ENCODE results near the gene SCARB1. TPM values are rescaled to one million over a fixed set of nuclear protein-coding genes. Genes with fewer than 3 reads are reported as not detected.

The SCARB1 gene
- total and polyA plus RNA-seq, 2 donors, result 3.2 to 16.7 TPM

DNA sequence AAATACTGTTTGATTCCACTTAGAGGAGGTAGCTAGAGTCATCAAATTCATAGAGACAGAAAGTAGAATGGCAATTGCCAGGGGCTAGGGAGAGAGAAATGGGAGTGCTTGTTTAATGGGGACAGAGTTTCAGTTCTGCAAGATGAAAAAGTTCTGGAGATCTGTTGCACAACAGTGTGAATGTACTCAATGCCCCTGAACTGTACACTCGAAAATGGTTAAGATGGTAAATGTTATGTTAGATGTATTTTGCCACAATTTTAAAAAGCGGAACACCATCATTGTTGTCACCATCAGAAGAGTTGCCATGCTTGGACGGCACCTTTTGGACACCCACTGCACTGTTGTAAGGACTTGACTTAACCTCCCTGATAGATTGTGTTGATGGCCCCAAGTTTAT, 106.9 kb downstream of the SCARB1 start:
- peaks cover 11 to 48% of the 10 kb centered on the region in 2 donors for H3K4me1 ChIP-seq (ENCODE audit: control insufficient read depth in 2 of 2, insufficient read depth in 2 of 2, low read length in 2 of 2)
- H3K36me3 ChIP-seq (ENCODE audit: control insufficient read depth in 2 of 2, insufficient read depth in 2 of 2, low read length in 1 of 2), result no peaks in the 10 kb centered on the region
- WGBS, result 98% methylated on average over 3 of the region's 3 CpGs
- no peak overlapping the region for H3K4me3 ChIP-seq (ENCODE audit: low read length in 2 of 2)
- H3K27me3 ChIP-seq (ENCODE audit: control insufficient read depth in 2 of 2, insufficient read depth in 1 of 2, low read length in 1 of 2), result no peaks in the 10 kb centered on the region
- peaks cover 1 to 32% of the 10 kb centered on the region in 2 donors for H3K9me3 ChIP-seq (ENCODE audit: control insufficient read depth in 2 of 2, insufficient read depth in 1 of 2, low read length in 1 of 2)
- H3K27ac ChIP-seq (ENCODE audit: low read depth in 1 of 2, low read length in 1 of 2), result no peak overlapping the region
- DNase-seq (ENCODE audit: low read depth in 6 of 9, low spot score in 9 of 9), result no peak

DNA sequence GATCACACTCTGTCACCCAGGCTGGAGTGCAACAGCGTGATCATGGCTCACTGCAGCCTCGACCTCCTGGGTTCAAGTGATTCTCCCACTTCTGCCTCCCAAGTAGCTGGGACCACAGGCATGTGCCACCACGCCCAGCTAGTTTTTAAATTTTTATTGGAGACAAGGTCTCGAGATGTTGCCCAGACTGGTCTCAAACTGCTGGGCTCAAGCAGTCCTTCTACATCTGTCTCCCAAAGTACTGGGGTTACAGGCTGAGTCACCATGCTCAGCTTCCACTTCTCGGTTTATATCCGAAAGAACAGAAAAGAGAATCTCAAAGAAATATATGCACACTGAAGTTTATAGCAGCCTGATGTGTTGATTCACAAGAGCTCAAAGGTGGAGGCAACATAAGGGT, 107.5 kb downstream of the SCARB1 start:
- Histone ChIP-seq H3K36me3 (ENCODE audit: control insufficient read depth in 2 of 2, insufficient read depth in 2 of 2, low read length in 1 of 2) (no peaks in the 10 kb centered on the region), H3K27me3 (ENCODE audit: control insufficient read depth in 2 of 2, insufficient read depth in 1 of 2, low read length in 1 of 2) (no peaks in the 10 kb centered on the region), H3K27ac (ENCODE audit: low read depth in 1 of 2, low read length in 1 of 2) (no peak overlapping the region), H3K9me3 (ENCODE audit: control insufficient read depth in 2 of 2, insufficient read depth in 1 of 2, low read length in 1 of 2) (peaks cover 1 to 32% of the 10 kb centered on the region in 2 donors), H3K4me1 (ENCODE audit: control insufficient read depth in 2 of 2, insufficient read depth in 2 of 2, low read length in 2 of 2) (peaks cover 11 to 44% of the 10 kb centered on the region in 2 donors), H3K4me3 (ENCODE audit: low read length in 2 of 2) (no peak overlapping the region)
- WGBS, result 79% methylated on average over 6 of the region's 6 CpGs
- DNase-seq (ENCODE audit: low read depth in 6 of 9, low spot score in 9 of 9), result no peak

DNA sequence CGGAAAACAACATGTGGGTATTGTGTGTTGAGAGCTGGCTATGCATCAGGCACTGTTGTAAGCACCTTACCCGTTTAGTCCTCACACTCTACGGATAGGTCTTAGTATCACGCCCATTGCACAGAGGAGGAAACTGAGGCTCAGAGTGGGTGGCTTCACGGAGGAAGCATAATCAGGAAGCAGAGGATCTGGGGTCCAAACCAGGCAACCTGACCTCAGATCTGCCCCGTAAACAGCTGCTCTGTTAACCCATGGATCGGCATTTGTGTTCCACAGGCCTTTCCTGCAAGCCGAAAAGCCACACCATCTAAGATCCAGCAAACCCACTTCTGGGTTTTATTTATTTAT, 107.9 kb downstream of the SCARB1 start:
- DNase-seq (ENCODE audit: low read depth in 6 of 9, low spot score in 9 of 9), result no peak
- WGBS, result 26% methylated on average over 8 of the region's 8 CpGs
- no peaks in the 10 kb centered on the region for H3K27me3 ChIP-seq (ENCODE audit: control insufficient read depth in 2 of 2, insufficient read depth in 1 of 2, low read length in 1 of 2)
- no peak overlapping the region for H3K4me3 ChIP-seq (ENCODE audit: low read length in 2 of 2)
- H3K9me3 ChIP-seq (ENCODE audit: control insufficient read depth in 2 of 2, insufficient read depth in 1 of 2, low read length in 1 of 2), result peaks cover 1 to 29% of the 10 kb centered on the region in 2 donors
- H3K27ac ChIP-seq (ENCODE audit: low read depth in 1 of 2, low read length in 1 of 2), result peak overlapping the region; percentile 62 to 72
- peaks cover 11 to 42% of the 10 kb centered on the region in 2 donors for H3K4me1 ChIP-seq (ENCODE audit: control insufficient read depth in 2 of 2, insufficient read depth in 2 of 2, low read length in 2 of 2)
- H3K36me3 ChIP-seq (ENCODE audit: control insufficient read depth in 2 of 2, insufficient read depth in 2 of 2, low read length in 1 of 2), result no peaks in the 10 kb centered on the region

DNA sequence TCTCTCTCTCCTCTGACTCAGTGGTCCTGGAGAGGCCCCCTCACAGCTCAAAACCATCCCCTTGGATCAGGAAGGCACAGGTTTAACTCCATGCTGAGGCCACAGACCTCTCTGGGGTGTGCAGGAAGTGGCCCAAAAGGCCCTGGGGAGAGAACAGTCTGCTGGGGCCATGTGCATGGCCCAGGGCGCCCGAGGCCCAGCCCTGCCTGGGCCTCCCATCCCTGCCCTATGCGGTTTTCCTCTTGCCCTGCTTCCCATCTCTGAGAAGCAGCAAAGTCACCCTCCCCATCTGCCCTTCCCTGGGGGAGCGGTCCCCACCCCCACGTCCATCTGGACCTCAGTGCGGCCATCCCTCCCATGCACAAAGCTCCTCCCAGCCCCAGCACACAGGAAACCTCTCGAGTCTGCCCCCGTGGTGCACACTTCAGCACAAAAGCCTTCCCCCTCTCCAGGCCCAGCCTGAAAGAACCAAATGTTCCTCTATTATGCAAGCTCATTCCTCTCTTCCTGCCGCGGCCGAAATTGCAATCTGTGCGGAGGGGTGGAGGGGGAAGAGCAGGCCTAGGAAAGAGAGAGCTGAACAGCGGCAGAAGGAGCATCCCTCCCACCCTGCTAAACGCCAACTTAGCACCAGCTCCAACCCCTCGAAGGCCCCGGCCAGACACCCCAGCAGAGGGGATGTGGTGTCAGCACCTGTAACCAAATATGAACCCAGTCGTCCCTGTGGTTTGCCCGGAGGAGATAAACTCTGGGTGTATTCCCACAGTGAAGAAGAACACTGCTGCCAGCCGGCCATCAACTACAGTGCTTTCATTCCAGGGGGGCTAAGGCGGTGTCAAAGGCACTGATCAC, 108.5 kb downstream of the SCARB1 start:
- WGBS, result 6% methylated on average over 20 of the region's 20 CpGs
- DNase-seq (ENCODE audit: low read depth in 6 of 9, low spot score in 9 of 9), result peak in 3 of 9 donors; percentile 34 to 72 (median 55)
- Histone ChIP-seq H3K27me3 (ENCODE audit: control insufficient read depth in 2 of 2, insufficient read depth in 1 of 2, low read length in 1 of 2) (no peaks in the 10 kb centered on the region), H3K9me3 (ENCODE audit: control insufficient read depth in 2 of 2, insufficient read depth in 1 of 2, low read length in 1 of 2) (peaks cover 1 to 23% of the 10 kb centered on the region in 2 donors), H3K36me3 (ENCODE audit: control insufficient read depth in 2 of 2, insufficient read depth in 2 of 2, low read length in 1 of 2) (no peaks in the 10 kb centered on the region), H3K27ac (ENCODE audit: low read depth in 1 of 2, low read length in 1 of 2) (peak overlapping the region; percentile 62 to 72), H3K4me1 (ENCODE audit: control insufficient read depth in 2 of 2, insufficient read depth in 2 of 2, low read length in 2 of 2) (peaks cover 11 to 42% of the 10 kb centered on the region in 2 donors), H3K4me3 (ENCODE audit: low read length in 2 of 2) (no peak overlapping the region)

DNA sequence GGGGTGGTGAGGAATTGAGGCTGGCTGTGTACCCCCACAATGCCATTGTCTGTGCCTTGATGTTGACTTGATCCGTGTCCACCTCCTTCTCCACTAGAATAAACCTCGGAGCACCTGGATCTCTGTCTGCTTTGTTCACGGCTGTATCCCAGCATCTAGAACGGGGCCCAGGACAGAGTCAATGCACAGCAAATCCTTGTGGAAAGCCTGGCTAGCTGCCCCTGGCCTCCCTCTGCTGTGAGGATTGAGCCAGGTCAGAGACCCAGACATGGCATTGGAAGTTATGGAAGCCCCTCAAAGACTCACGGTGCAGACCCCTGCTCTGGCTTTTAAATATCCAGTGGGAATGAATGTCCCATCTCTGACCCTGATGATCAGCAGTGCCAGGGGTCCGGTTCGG, 109.2 kb downstream of the SCARB1 start:
- Histone ChIP-seq H3K4me3 (ENCODE audit: low read length in 2 of 2) (no peak overlapping the region), H3K27me3 (ENCODE audit: control insufficient read depth in 2 of 2, insufficient read depth in 1 of 2, low read length in 1 of 2) (no peaks in the 10 kb centered on the region), H3K27ac (ENCODE audit: low read depth in 1 of 2, low read length in 1 of 2) (no peak overlapping the region), H3K9me3 (ENCODE audit: control insufficient read depth in 2 of 2, insufficient read depth in 1 of 2, low read length in 1 of 2) (peaks cover 1 to 22% of the 10 kb centered on the region in 2 donors), H3K4me1 (ENCODE audit: control insufficient read depth in 2 of 2, insufficient read depth in 2 of 2, low read length in 2 of 2) (peaks cover 11 to 42% of the 10 kb centered on the region in 2 donors), H3K36me3 (ENCODE audit: control insufficient read depth in 2 of 2, insufficient read depth in 2 of 2, low read length in 1 of 2) (no peaks in the 10 kb centered on the region)
- no peak for DNase-seq (ENCODE audit: low read depth in 6 of 9, low spot score in 9 of 9)
- 88% methylated on average over 7 of the region's 7 CpGs for WGBS

DNA sequence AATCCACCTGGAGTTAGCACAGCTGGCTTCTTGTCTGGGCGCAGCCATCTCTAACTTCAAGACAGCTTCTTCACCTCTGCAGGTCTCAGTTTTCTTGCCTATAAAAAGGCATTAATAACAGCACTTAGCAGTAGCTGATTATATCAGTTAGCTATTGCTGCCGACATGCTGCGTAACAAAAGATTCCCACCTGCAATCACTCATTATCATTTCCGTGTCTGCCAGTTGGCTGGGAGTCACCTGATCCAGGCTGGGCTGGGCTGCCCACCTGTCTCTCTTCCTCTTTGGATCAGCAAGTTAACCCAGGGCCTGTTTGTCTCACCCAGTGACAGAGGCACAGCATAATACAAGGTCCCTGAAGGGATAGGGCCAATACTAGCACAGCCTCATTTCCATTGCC, 109.7 kb downstream of the SCARB1 start:
- H3K4me1 ChIP-seq (ENCODE audit: control insufficient read depth in 2 of 2, insufficient read depth in 2 of 2, low read length in 2 of 2), result peaks cover 11 to 41% of the 10 kb centered on the region in 2 donors
- H3K4me3 ChIP-seq (ENCODE audit: low read length in 2 of 2), result no peak overlapping the region
- 97% methylated on average over 4 of the region's 4 CpGs for WGBS
- H3K36me3 ChIP-seq (ENCODE audit: control insufficient read depth in 2 of 2, insufficient read depth in 2 of 2, low read length in 1 of 2), result no peaks in the 10 kb centered on the region
- no peak overlapping the region for H3K27ac ChIP-seq (ENCODE audit: low read depth in 1 of 2, low read length in 1 of 2)
- H3K9me3 ChIP-seq (ENCODE audit: control insufficient read depth in 2 of 2, insufficient read depth in 1 of 2, low read length in 1 of 2), result peaks cover 1 to 22% of the 10 kb centered on the region in 2 donors
- no peaks in the 10 kb centered on the region for H3K27me3 ChIP-seq (ENCODE audit: control insufficient read depth in 2 of 2, insufficient read depth in 1 of 2, low read length in 1 of 2)
- no peak for DNase-seq (ENCODE audit: low read depth in 6 of 9, low spot score in 9 of 9)

DNA sequence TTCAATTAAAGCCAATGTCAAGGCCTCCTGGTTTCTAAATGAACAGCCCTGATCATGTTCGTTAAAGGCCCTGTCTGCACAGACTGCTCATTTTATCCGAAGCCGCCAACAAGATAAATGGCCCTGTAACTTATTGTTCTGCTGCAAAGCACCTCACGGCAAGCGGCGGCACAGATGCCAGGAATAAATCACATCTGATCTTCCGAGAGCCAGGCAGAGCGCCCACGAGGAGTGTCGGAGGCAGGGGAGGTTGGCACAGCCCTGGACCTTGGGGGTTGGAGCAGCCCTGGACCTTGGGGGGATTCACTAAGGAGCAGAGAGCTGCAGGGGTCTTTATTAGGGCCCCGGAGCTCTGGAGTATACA, 110.5 kb downstream of the SCARB1 start:
- H3K27me3 ChIP-seq (ENCODE audit: control insufficient read depth in 2 of 2, insufficient read depth in 1 of 2, low read length in 1 of 2), result no peaks in the 10 kb centered on the region
- WGBS, result 95% methylated on average over 11 of the region's 11 CpGs
- no peaks in the 10 kb centered on the region for H3K36me3 ChIP-seq (ENCODE audit: control insufficient read depth in 2 of 2, insufficient read depth in 2 of 2, low read length in 1 of 2)
- peaks cover 11 to 41% of the 10 kb centered on the region in 2 donors for H3K4me1 ChIP-seq (ENCODE audit: control insufficient read depth in 2 of 2, insufficient read depth in 2 of 2, low read length in 2 of 2)
- no peak overlapping the region for H3K27ac ChIP-seq (ENCODE audit: low read depth in 1 of 2, low read length in 1 of 2)
- H3K9me3 ChIP-seq (ENCODE audit: control insufficient read depth in 2 of 2, insufficient read depth in 1 of 2, low read length in 1 of 2), result peaks cover 1 to 22% of the 10 kb centered on the region in 2 donors
- H3K4me3 ChIP-seq (ENCODE audit: low read length in 2 of 2), result no peak overlapping the region
- DNase-seq (ENCODE audit: low read depth in 6 of 9, low spot score in 9 of 9), result no peak

DNA sequence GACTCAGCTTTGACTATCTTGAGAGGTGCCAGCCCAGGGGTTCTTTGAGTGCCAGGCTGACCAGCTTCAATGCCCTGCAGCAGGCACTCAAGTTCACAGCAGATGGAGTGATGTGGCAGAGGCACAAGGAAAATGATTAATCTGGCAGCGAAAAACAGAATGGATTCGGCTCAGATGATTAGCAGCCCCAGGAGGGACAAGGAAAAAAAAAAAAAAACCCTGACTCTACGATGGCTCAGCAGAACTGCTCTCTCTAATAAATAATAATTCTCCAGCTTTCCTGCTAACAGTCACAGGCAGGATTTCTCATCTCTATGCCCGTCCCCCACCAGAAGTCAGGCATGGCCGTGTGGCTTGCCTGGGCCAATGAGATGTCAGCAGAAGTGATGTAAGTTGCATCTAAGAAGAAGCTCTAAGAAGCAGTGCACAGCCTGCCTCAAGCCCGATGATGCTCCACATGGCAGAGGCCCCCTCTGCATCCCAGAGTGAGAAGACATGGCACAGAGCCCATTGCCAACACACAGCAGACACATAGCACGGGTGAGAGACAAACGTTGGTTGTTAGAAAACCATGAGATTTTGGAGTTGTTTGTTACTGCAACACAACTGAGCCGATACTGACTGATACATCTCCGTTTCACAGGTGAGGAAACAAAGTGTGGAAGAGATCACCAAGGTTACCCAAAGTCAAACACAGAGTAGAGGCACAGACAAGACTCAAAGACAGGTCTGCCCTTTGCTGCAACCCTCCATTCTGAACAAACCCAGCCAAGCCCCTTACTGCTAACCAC, 111.0 kb downstream of the SCARB1 start:
- H3K36me3 ChIP-seq (ENCODE audit: control insufficient read depth in 2 of 2, insufficient read depth in 2 of 2, low read length in 1 of 2), result no peaks in the 10 kb centered on the region
- peaks cover 11 to 41% of the 10 kb centered on the region in 2 donors for H3K4me1 ChIP-seq (ENCODE audit: control insufficient read depth in 2 of 2, insufficient read depth in 2 of 2, low read length in 2 of 2)
- no peak overlapping the region for H3K27ac ChIP-seq (ENCODE audit: low read depth in 1 of 2, low read length in 1 of 2)
- peaks cover 1 to 22% of the 10 kb centered on the region in 2 donors for H3K9me3 ChIP-seq (ENCODE audit: control insufficient read depth in 2 of 2, insufficient read depth in 1 of 2, low read length in 1 of 2)
- DNase-seq (ENCODE audit: low read depth in 6 of 9, low spot score in 9 of 9), result no peak
- no peaks in the 10 kb centered on the region for H3K27me3 ChIP-seq (ENCODE audit: control insufficient read depth in 2 of 2, insufficient read depth in 1 of 2, low read length in 1 of 2)
- 95% methylated on average over 10 of the region's 10 CpGs for WGBS
- no peak overlapping the region for H3K4me3 ChIP-seq (ENCODE audit: low read length in 2 of 2)

Data from thymus (tissue), 11 donors.